ENCODE results near the gene SPOCK2.

Gene SPOCK2

GRCh38 chr10:72027498-72027897 is 60.9 kb downstream of the SPOCK2 start:
- DNase-seq (ENCODE audit: low read depth, low spot score): no peak
- CTCF ChIA-PET: interaction anchor here (1.0 kb wide), 1 partner anchor 21 kb away, joined by 3 read pairs; no protein-coding TSS in a partner anchor
- POLR2A ChIA-PET: no interaction called here
- H3K4me3 ChIP-seq (ENCODE audit: low read depth, low read length): no peak overlapping the region
- TF ChIP-seq CTCF (IDR thresholded peaks at IDR 0.05; ENCODE audit: insufficient read depth, low read length, missing control alignments): no peak

GRCh38 chr10:72026278-72027111 is 61.9 kb downstream of the SPOCK2 start:
- no peak for DNase-seq (ENCODE audit: low read depth, low spot score)
- ChIA-PET CTCF (interaction anchor here (1.0 to 1.6 kb wide), 4 partner anchors 10 to 131 kb away, joined by 3 to 4 read pairs (median 3); no protein-coding TSS in a partner anchor), POLR2A (no interaction called here)
- no peak for TF ChIP-seq CTCF (IDR thresholded peaks at IDR 0.05; ENCODE audit: insufficient read depth, low read length, missing control alignments)
- H3K4me3 ChIP-seq (ENCODE audit: low read depth, low read length): no peak overlapping the region

GRCh38 chr10:72025832-72026231 is 62.5 kb downstream of the SPOCK2 start:
- POLR2A ChIA-PET: no interaction called here
- no peak for TF ChIP-seq CTCF (IDR thresholded peaks at IDR 0.05; ENCODE audit: insufficient read depth, low read length, missing control alignments)
- no peak overlapping the region for H3K4me3 ChIP-seq (ENCODE audit: low read depth, low read length)
- no peak for DNase-seq (ENCODE audit: low read depth, low spot score)
- CTCF ChIA-PET: interaction anchor here (0.8 to 1.6 kb wide), 4 partner anchors 9 to 131 kb away, joined by 3 to 4 read pairs (median 4); no protein-coding TSS in a partner anchor

GRCh38 chr10:72025400-72025799 is 63.0 kb downstream of the SPOCK2 start:
- POLR2A ChIA-PET: no interaction called here
- no peak overlapping the region for H3K4me3 ChIP-seq (ENCODE audit: low read depth, low read length)
- no peak for TF ChIP-seq CTCF (IDR thresholded peaks at IDR 0.05; ENCODE audit: insufficient read depth, low read length, missing control alignments)
- no peak for DNase-seq (ENCODE audit: low read depth, low spot score)
- CTCF ChIA-PET: interaction anchor here (0.8 to 1.7 kb wide), 5 partner anchors 9 to 130 kb away, joined by 3 to 4 read pairs (median 3); no protein-coding TSS in a partner anchor

GRCh38 chr10:72024596-72024995 is 63.8 kb downstream of the SPOCK2 start:
- ChIA-PET POLR2A (no interaction called here), CTCF (interaction anchor here (0.7 to 1.7 kb wide), 4 partner anchors 16 to 69 kb away, joined by 3 to 5 read pairs (median 4); no protein-coding TSS in a partner anchor)
- no peak for DNase-seq (ENCODE audit: low read depth, low spot score)
- no peak for TF ChIP-seq CTCF (IDR thresholded peaks at IDR 0.05; ENCODE audit: insufficient read depth, low read length, missing control alignments)
- H3K4me3 ChIP-seq (ENCODE audit: low read depth, low read length): no peak overlapping the region

GRCh38 chr10:72022228-72022627 is 66.1 kb downstream of the SPOCK2 start:
- ChIA-PET POLR2A (no interaction called here), CTCF (interaction anchor here (1.1 to 2.4 kb wide), 2 partner anchors 26 to 107 kb away, joined by 3 to 7 read pairs; no protein-coding TSS in a partner anchor)
- no peak for DNase-seq (ENCODE audit: low read depth, low spot score)
- no peak overlapping the region for H3K4me3 ChIP-seq (ENCODE audit: low read depth, low read length)
- TF ChIP-seq CTCF (IDR thresholded peaks at IDR 0.05; ENCODE audit: insufficient read depth, low read length, missing control alignments): no peak
